ENCODE data around the gene CFAP46. TPM values are rescaled to one million over a fixed set of nuclear protein-coding genes. Genes with fewer than 3 reads are reported as not detected.

Gene CFAP46
- total and polyA plus RNA-seq, 10 of the 15 experiments (the other 5 are each of a cell fraction or from before 2014, with no cell fraction given) = 0.01 to 0.18 (median 0.03) TPM; not detected in 7

DNA sequence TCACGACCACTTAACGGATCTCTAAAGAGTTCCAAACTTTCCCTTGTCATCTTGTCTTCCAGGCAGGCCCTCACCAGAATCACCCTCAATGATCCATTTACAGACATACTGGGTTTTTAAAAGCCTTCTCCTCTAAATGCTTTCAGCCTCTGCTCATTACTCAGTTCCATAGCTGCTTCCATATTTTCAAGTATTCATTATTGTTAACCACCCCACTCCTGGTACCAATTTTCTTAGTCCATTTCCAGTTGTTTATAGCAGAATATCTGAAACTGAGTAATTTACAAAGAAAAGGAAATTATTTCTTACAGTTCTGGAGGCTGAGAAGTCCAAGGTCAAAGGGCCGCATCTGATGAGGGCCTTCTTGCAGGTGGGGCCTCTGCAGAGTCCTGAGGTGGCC lies 100.0 kb downstream of the CFAP46 start:
- Histone ChIP-seq H2AFZ (ENCODE audit: control insufficient read depth, low read depth, low read length) (no peak overlapping the region), H3K9me3 (replicated peaks; ENCODE audit: control insufficient read depth, insufficient read depth, low read length) (no peaks in the 10 kb centered on the region; the same call in 2 of the 3 replicates), H3K27ac (ENCODE audit: control insufficient read depth, insufficient read depth) (no peak overlapping the region), H3K36me3 (ENCODE audit: control insufficient read depth in 2 of 2, insufficient read depth in 2 of 2, low read length in 1 of 2) (no peaks in the 10 kb centered on the region), H3K27me3 (replicated peaks in 1 of 2; ENCODE audit: control insufficient read depth in 2 of 2, insufficient read depth in 2 of 2, low read length in 1 of 2) (no peaks in the 10 kb centered on the region), H3K9ac (ENCODE audit: control insufficient read depth, insufficient read depth, low read length) (no peak overlapping the region), H3K4me1 (ENCODE audit: control insufficient read depth, insufficient read depth, low read length) (no peaks in the 10 kb centered on the region), H3K4me3 (no peak overlapping the region), H3K79me2 (ENCODE audit: control insufficient read depth, insufficient read depth, low read length) (no peaks in the 10 kb centered on the region), H3K4me2 (ENCODE audit: control insufficient read depth, insufficient read depth) (no peak overlapping the region), H4K20me1 (ENCODE audit: control insufficient read depth, insufficient read depth) (no peaks in the 10 kb centered on the region)
- WGBS (ENCODE audit: insufficient coverage, insufficient replicate concordance, low lambda C conversion rate, missing lambda C conversion rate) = 71% methylated on average over 3 of the region's 3 CpGs
- BruUV-seq (replicated peaks) = no TSS peak
- ChIA-PET SMC1A (ENCODE audit: uncharacterized antibody, unreplicated experiment) (no interaction called here), CTCF (no interaction called here), RAD21 (ENCODE audit: unreplicated experiment) (no interaction called here), POLR2A (no interaction called here)
- TF ChIP-seq ZNF384 (IDR thresholded peaks at IDR 0.05; ENCODE audit: borderline replicate concordance, low read depth, low read length) (no peak), MLLT1 (IDR thresholded peaks at IDR 0.05) (no peak), MEF2B (IDR thresholded peaks at IDR 0.05; ENCODE audit: partially characterized antibody, poor library complexity, severe bottlenecking) (no peak), IKZF2 (IDR thresholded peaks at IDR 0.05) (no peak), EED (IDR thresholded peaks at IDR 0.05; ENCODE audit: low read depth) (no peak), MTA2 (IDR thresholded peaks at IDR 0.05; ENCODE audit: low read depth) (no peak), NR2F1 (conservative IDR thresholded peaks at IDR 0.05) (no peak), POU2F2 (IDR thresholded peaks at IDR 0.05; ENCODE audit: borderline replicate concordance, low read depth, low read length) (no peak), TAF1 (IDR thresholded peaks at IDR 0.05; ENCODE audit: borderline replicate concordance, low read depth, low read length) (no peak), ZNF24 (IDR thresholded peaks at IDR 0.05) (no peak), IRF4 (IDR thresholded peaks at IDR 0.05; ENCODE audit: low read depth, low read length) (no peak), ZNF274 (IDR thresholded peaks at IDR 0.05; ENCODE audit: insufficient read depth, insufficient read length) (no peak), RFX5 (IDR thresholded peaks at IDR 0.05; ENCODE audit: low read depth, low read length) (no peak)
- TF ChIP-seq, protein P1, sequence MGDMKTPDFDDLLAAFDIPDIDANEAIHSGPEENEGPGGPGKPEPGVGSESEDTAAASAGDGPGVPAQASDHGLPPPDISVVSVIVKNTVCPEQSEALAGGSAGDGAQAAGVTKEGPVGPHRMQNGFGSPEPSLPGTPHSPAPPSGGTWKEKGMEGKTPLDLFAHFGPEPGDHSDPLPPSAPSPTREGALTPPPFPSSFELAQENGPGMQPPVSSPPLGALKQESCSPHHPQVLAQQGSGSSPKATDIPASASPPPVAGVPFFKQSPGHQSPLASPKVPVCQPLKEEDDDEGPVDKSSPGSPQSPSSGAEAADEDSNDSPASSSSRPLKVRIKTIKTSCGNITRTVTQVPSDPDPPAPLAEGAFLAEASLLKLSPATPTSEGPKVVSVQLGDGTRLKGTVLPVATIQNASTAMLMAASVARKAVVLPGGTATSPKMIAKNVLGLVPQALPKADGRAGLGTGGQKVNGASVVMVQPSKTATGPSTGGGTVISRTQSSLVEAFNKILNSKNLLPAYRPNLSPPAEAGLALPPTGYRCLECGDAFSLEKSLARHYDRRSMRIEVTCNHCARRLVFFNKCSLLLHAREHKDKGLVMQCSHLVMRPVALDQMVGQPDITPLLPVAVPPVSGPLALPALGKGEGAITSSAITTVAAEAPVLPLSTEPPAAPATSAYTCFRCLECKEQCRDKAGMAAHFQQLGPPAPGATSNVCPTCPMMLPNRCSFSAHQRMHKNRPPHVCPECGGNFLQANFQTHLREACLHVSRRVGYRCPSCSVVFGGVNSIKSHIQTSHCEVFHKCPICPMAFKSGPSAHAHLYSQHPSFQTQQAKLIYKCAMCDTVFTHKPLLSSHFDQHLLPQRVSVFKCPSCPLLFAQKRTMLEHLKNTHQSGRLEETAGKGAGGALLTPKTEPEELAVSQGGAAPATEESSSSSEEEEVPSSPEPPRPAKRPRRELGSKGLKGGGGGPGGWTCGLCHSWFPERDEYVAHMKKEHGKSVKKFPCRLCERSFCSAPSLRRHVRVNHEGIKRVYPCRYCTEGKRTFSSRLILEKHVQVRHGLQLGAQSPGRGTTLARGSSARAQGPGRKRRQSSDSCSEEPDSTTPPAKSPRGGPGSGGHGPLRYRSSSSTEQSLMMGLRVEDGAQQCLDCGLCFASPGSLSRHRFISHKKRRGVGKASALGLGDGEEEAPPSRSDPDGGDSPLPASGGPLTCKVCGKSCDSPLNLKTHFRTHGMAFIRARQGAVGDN (IDR thresholded peaks at IDR 0.05) = no peak
- TF ChIP-seq, protein P2, sequence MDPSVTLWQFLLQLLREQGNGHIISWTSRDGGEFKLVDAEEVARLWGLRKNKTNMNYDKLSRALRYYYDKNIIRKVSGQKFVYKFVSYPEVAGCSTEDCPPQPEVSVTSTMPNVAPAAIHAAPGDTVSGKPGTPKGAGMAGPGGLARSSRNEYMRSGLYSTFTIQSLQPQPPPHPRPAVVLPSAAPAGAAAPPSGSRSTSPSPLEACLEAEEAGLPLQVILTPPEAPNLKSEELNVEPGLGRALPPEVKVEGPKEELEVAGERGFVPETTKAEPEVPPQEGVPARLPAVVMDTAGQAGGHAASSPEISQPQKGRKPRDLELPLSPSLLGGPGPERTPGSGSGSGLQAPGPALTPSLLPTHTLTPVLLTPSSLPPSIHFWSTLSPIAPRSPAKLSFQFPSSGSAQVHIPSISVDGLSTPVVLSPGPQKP (IDR thresholded peaks at IDR 0.05; ENCODE audit: low read depth, low read length) = no peak
- TF ChIP-seq, protein P3, sequence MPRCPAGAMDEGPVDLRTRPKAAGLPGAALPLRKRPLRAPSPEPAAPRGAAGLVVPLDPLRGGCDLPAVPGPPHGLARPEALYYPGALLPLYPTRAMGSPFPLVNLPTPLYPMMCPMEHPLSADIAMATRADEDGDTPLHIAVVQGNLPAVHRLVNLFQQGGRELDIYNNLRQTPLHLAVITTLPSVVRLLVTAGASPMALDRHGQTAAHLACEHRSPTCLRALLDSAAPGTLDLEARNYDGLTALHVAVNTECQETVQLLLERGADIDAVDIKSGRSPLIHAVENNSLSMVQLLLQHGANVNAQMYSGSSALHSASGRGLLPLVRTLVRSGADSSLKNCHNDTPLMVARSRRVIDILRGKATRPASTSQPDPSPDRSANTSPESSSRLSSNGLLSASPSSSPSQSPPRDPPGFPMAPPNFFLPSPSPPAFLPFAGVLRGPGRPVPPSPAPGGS (IDR thresholded peaks at IDR 0.05; ENCODE audit: borderline replicate concordance, insufficient read depth, low read depth, low read length, poor library complexity, severe bottlenecking) = no peak
- no peak for FAIRE-seq
- in situ Hi-C loops (cut with MboI) (no loop called here), intact Hi-C loops (cut with micrococcal nuclease; ENCODE audit: unreplicated experiment) (no loop called here)
- ATAC-seq = no peak
- no peak for DNase-seq (ENCODE audit: low read depth, low spot score)
